ENCODE results near the gene XPR1. TPM values are rescaled to one million over a fixed set of nuclear protein-coding genes. Genes with fewer than 3 reads are reported as not detected.

XPR1 gene
- total and polyA plus RNA-seq, 2 of the 8 experiments (the other 6 are each of a cell fraction or from before 2014, with no cell fraction given) = 28.6 to 43.9 TPM

GRCh38 chr1:180626711-180627110 lies 5.1 kb upstream of the XPR1 start (continued):
- TF ChIP-seq SIN3A (conservative IDR thresholded peaks at IDR 0.05 in 1 of 2, IDR thresholded peaks at IDR 0.05 in 1 of 2; ENCODE audit: low read depth in 1 of 2, low read length in 2 of 2) = no peak
- no peak for TF ChIP-seq TAF1 (IDR thresholded peaks at IDR 0.05; ENCODE audit: low read depth, low read length)
- no peak for TF ChIP-seq KDM5A (IDR thresholded peaks at IDR 0.05; ENCODE audit: low read length)
- TF ChIP-seq SAP30 (IDR thresholded peaks at IDR 0.05; ENCODE audit: insufficient read depth, insufficient replicate concordance, low read length) = no peak
- TF ChIP-seq FOSL1 (IDR thresholded peaks at IDR 0.05; ENCODE audit: insufficient read depth, low read depth, low read length) = no peak

Measured in H1 (cell line).